CD8-positive, alpha-beta memory T cell (primary cell): ENCODE data around the gene PATL1. TPM values are rescaled to one million over a fixed set of nuclear protein-coding genes. Genes with fewer than 3 reads are reported as not detected.

Experiments used
- CTCF ChIA-PET: fragments of 350-600 bp; sonication (Branson Sonifier 250); formaldehyde crosslinking; loops from one replicate; lab custom pipeline; 2021; ENCODE audit warnings: antibody characterized with exemption; lab: Charles Lee
- POLR2A ChIA-PET: fragments of 350-600 bp; sonication (Branson Sonifier 250); formaldehyde crosslinking; loops from one replicate; lab custom pipeline; 2021; ENCODE audit warnings: antibody characterized with exemption; lab: Charles Lee
- DNase-seq, 5 donors: peaks; one replicate each; pipeline versions ENCODE4 v3.0.0 to v3.0.0-alpha.2; 2020 to 2022; ENCODE audit warnings: mixed read lengths in 1 of 5
- H3K27ac ChIP-seq: one replicate; pipeline ENCODE4 v1.7.0; 2013; ENCODE audit warnings: low read depth, mild to moderate bottlenecking, low read length, moderate library complexity
- H3K27me3 ChIP-seq: 2 replicates; pipeline ENCODE4 v1.7.0; 2013; ENCODE audit warnings: low read length, mild to moderate bottlenecking; ENCODE audit not compliant: insufficient read depth, poor library complexity, severe bottlenecking
- H3K36me3 ChIP-seq: 2 replicates; pipeline ENCODE4 v1.7.0; 2013; ENCODE audit warnings: mild to moderate bottlenecking, low read length, moderate library complexity; ENCODE audit not compliant: insufficient read depth
- H3K4me1 ChIP-seq: 2 replicates; pipeline ENCODE4 v1.7.0; 2013; ENCODE audit warnings: mild to moderate bottlenecking, low read length, moderate library complexity; ENCODE audit not compliant: insufficient read depth
- H3K4me3 ChIP-seq: 2 replicates; pipeline ENCODE4 v1.7.0; 2013; ENCODE audit warnings: mild to moderate bottlenecking, low read length
- H3K9me3 ChIP-seq: 2 replicates; pipeline ENCODE4 v1.7.0; 2013; ENCODE audit warnings: mild to moderate bottlenecking, low read length
- H3K27ac Mint-ChIP-seq, 8 donors: one replicate each; pipeline ENCODE4 v1.8.0; 2020 to 2021; ENCODE audit warnings: mixed read lengths in 8 of 8, mild to moderate bottlenecking in 6 of 8, inconsistent platforms in 3 of 8, moderate library complexity in 3 of 8
- H3K27me3 Mint-ChIP-seq, 2 donors: one replicate each; pipeline ENCODE4 v1.8.0; 2020 to 2021; ENCODE audit warnings: mixed read lengths in 2 of 2, mild to moderate bottlenecking in 1 of 2, moderate library complexity in 1 of 2
- H3K36me3 Mint-ChIP-seq, 3 donors: one replicate each; pipeline ENCODE4 v1.8.0; 2020 to 2021; ENCODE audit warnings: mixed read lengths in 3 of 3, inconsistent platforms in 1 of 3, mild to moderate bottlenecking in 1 of 3
- H3K4me1 Mint-ChIP-seq, 3 donors: one replicate each; pipeline ENCODE4 v1.8.0; 2020 to 2021; ENCODE audit warnings: mixed read lengths in 3 of 3, inconsistent platforms in 1 of 3, mild to moderate bottlenecking in 1 of 3
- H3K4me3 Mint-ChIP-seq, 7 donors: one replicate each; pipeline ENCODE4 v1.8.0; 2020 to 2021; ENCODE audit warnings: mixed read lengths in 7 of 7, mild to moderate bottlenecking in 6 of 7, moderate library complexity in 4 of 7, inconsistent platforms in 2 of 7
- H3K9me3 Mint-ChIP-seq, 5 donors: one replicate each; pipeline ENCODE4 v1.8.0; 2020 to 2022; ENCODE audit warnings: mixed read lengths in 5 of 5, mild to moderate bottlenecking in 3 of 5, moderate library complexity in 2 of 5, inconsistent platforms in 1 of 5
- polyA plus RNA-seq: library from polyadenylated mRNA; unstranded; fragments of 300-500 nt; fragmentation: Illumina TruSeq; gene quantifications from one replicate; pipeline ENCODE4 v1.2.3, GENCODE V29; 2021
- total RNA-seq, 2 experiments: library from RNA; stranded (reverse); gene quantifications; one replicate each; pipeline ENCODE4 v1.2.3, GENCODE V29; 2021

Gene PATL1
- total and polyA plus RNA-seq, 3 experiments from 2014 or later = 7.5 to 65.8 (median 61.3) TPM

GRCh38 chr11:59680287-59681154, 11.7 kb upstream of the PATL1 start:
- CTCF ChIA-PET = interaction anchor here (0.8 to 3.1 kb wide), 5 partner anchors 9 to 142 kb away, joined by 4 to 19 read pairs (median 5); partner anchors contain the start of gene PATL1
- Mint-ChIP-seq H3K4me1 (no peaks in the 10 kb centered on the region), H3K27ac (no peak overlapping the region), H3K27me3 (peaks cover 16 to 47% of the 10 kb centered on the region in 2 donors), H3K4me3 (no peak overlapping the region), H3K9me3 (no peaks in the 10 kb centered on the region), H3K36me3 (no peaks in the 10 kb centered on the region)
- H3K4me3 ChIP-seq = no peak overlapping the region
- H3K27me3 ChIP-seq = peaks cover 4% of the 10 kb centered on the region
- no peaks in the 10 kb centered on the region for H3K36me3 ChIP-seq
- no peaks in the 10 kb centered on the region for H3K9me3 ChIP-seq
- H3K4me1 ChIP-seq = no peaks in the 10 kb centered on the region
- H3K27ac ChIP-seq = no peak overlapping the region
- DNase-seq = peak; percentile 20 to 66 (median 44)
- POLR2A ChIA-PET = interaction anchor here (0.6 kb wide), 1 partner anchor 10 kb away, joined by 3 read pairs; no protein-coding TSS in a partner anchor

- POLR2A ChIA-PET = no interaction called here
- H3K36me3 Mint-ChIP-seq = no peaks in the 10 kb centered on the region
Observed at GRCh38 chr11:59679347-59679746, 10.5 kb upstream of the PATL1 start.

GRCh38 chr11:59678813-59679165, 10.0 kb upstream of the PATL1 start:
- Mint-ChIP-seq H3K9me3 (no peaks in the 10 kb centered on the region), H3K4me3 (no peak overlapping the region), H3K4me1 (no peaks in the 10 kb centered on the region), H3K36me3 (no peaks in the 10 kb centered on the region), H3K27ac (peak overlapping the region in 1 of 8 donors; percentile 5), H3K27me3 (peaks cover 13 to 39% of the 10 kb centered on the region in 2 donors)
- Histone ChIP-seq H3K4me1 (no peaks in the 10 kb centered on the region), H3K36me3 (no peaks in the 10 kb centered on the region), H3K9me3 (no peaks in the 10 kb centered on the region), H3K27me3 (peaks cover 4% of the 10 kb centered on the region), H3K4me3 (no peak overlapping the region), H3K27ac (no peak overlapping the region)
- DNase-seq = no peak
- POLR2A ChIA-PET = no interaction called here
- CTCF ChIA-PET = interaction anchor here (1.8 to 3.1 kb wide), 2 partner anchors 9 to 141 kb away, joined by 8 to 19 read pairs; partner anchors contain the start of gene PATL1

More at GRCh38 chr11:59679347-59679746, 10.5 kb upstream of the PATL1 start:
- no peak overlapping the region for H3K4me3 Mint-ChIP-seq
- Histone ChIP-seq H3K4me1 (no peaks in the 10 kb centered on the region), H3K27ac (no peak overlapping the region), H3K36me3 (no peaks in the 10 kb centered on the region), H3K9me3 (no peaks in the 10 kb centered on the region), H3K4me3 (no peak overlapping the region), H3K27me3 (peaks cover 4% of the 10 kb centered on the region)
- no peak for DNase-seq
- H3K9me3 Mint-ChIP-seq = no peaks in the 10 kb centered on the region
- no peak overlapping the region for H3K27ac Mint-ChIP-seq
- no peaks in the 10 kb centered on the region for H3K4me1 Mint-ChIP-seq
- CTCF ChIA-PET = interaction anchor here (1.8 to 3.1 kb wide), 2 partner anchors 10 to 141 kb away, joined by 8 to 19 read pairs; partner anchors contain the start of gene PATL1
- H3K27me3 Mint-ChIP-seq = peaks cover 13 to 43% of the 10 kb centered on the region in 2 donors

- H3K9me3 Mint-ChIP-seq = no peaks in the 10 kb centered on the region
- H3K4me1 ChIP-seq = no peaks in the 10 kb centered on the region
- CTCF ChIA-PET = interaction anchor here (3.1 kb wide), 1 partner anchor 140 kb away, joined by 19 read pairs; no protein-coding TSS in a partner anchor
- no peaks in the 10 kb centered on the region for H3K4me1 Mint-ChIP-seq
- no peak for DNase-seq
- H3K27me3 Mint-ChIP-seq = peaks cover 13 to 36% of the 10 kb centered on the region in 2 donors
- no peak overlapping the region for H3K27ac ChIP-seq
- H3K36me3 Mint-ChIP-seq = no peaks in the 10 kb centered on the region
- H3K27me3 ChIP-seq = peaks cover 4% of the 10 kb centered on the region
- POLR2A ChIA-PET = no interaction called here
- no peaks in the 10 kb centered on the region for H3K9me3 ChIP-seq
- H3K36me3 ChIP-seq = no peaks in the 10 kb centered on the region
- H3K4me3 ChIP-seq = no peak overlapping the region
- no peak overlapping the region for H3K4me3 Mint-ChIP-seq
- H3K27ac Mint-ChIP-seq = no peak overlapping the region
Observed at GRCh38 chr11:59678118-59678812, 9.4 kb upstream of the PATL1 start.

GRCh38 chr11:59676205-59676604, 7.4 kb upstream of the PATL1 start:
- peak overlapping the region in 1 of 7 donors; percentile 6 for H3K4me3 Mint-ChIP-seq
- Histone ChIP-seq H3K4me1 (no peaks in the 10 kb centered on the region), H3K27ac (no peak overlapping the region), H3K36me3 (no peaks in the 10 kb centered on the region), H3K27me3 (peaks cover 4% of the 10 kb centered on the region), H3K4me3 (no peak overlapping the region), H3K9me3 (no peaks in the 10 kb centered on the region)
- no peaks in the 10 kb centered on the region for H3K36me3 Mint-ChIP-seq
- CTCF ChIA-PET = no interaction called here
- H3K27me3 Mint-ChIP-seq = peaks cover 9 to 16% of the 10 kb centered on the region in 2 donors
- H3K4me1 Mint-ChIP-seq = no peaks in the 10 kb centered on the region
- H3K9me3 Mint-ChIP-seq = no peaks in the 10 kb centered on the region
- H3K27ac Mint-ChIP-seq = no peak overlapping the region
- POLR2A ChIA-PET = interaction anchor here (0.6 to 1.3 kb wide), 2 partner anchors 12 to 19 kb away, joined by 3 to 5 read pairs; no protein-coding TSS in a partner anchor
- DNase-seq = no peak

- Histone ChIP-seq H3K4me3 (no peak overlapping the region), H3K4me1 (peaks cover 9% of the 10 kb centered on the region), H3K9me3 (no peaks in the 10 kb centered on the region), H3K27me3 (no peaks in the 10 kb centered on the region), H3K36me3 (no peaks in the 10 kb centered on the region), H3K27ac (no peak overlapping the region)
- Mint-ChIP-seq H3K4me1 (peaks cover 5 to 11% (median 10%) of the 10 kb centered on the region in 3 donors), H3K4me3 (no peak overlapping the region), H3K27ac (no peak overlapping the region), H3K9me3 (no peaks in the 10 kb centered on the region), H3K36me3 (peaks cover 0 to 5% (median 0%) of the 10 kb centered on the region in 3 donors), H3K27me3 (peaks cover 9 to 10% of the 10 kb centered on the region in 2 donors)
- POLR2A ChIA-PET = no interaction called here
- DNase-seq = no peak
- CTCF ChIA-PET = no interaction called here
Observed at GRCh38 chr11:59674291-59674690, 5.5 kb upstream of the PATL1 start.

GRCh38 chr11:59673291-59673690, 4.5 kb upstream of the PATL1 start:
- Mint-ChIP-seq H3K27me3 (peaks cover 9 to 10% of the 10 kb centered on the region in 2 donors), H3K9me3 (no peaks in the 10 kb centered on the region), H3K27ac (no peak overlapping the region), H3K4me3 (no peak overlapping the region), H3K4me1 (peaks cover 8 to 15% (median 13%) of the 10 kb centered on the region in 3 donors), H3K36me3 (peaks cover 0 to 9% (median 0%) of the 10 kb centered on the region in 3 donors)
- DNase-seq = no peak
- H3K27ac ChIP-seq = no peak overlapping the region
- no peaks in the 10 kb centered on the region for H3K27me3 ChIP-seq
- ChIA-PET POLR2A (no interaction called here), CTCF (no interaction called here)
- H3K4me1 ChIP-seq = peaks cover 9% of the 10 kb centered on the region
- H3K9me3 ChIP-seq = no peaks in the 10 kb centered on the region
- no peak overlapping the region for H3K4me3 ChIP-seq
- H3K36me3 ChIP-seq = no peaks in the 10 kb centered on the region
